HG03575 (cell line): Measurements from ENCODE around the gene LDB2.

Experiments used
- ATAC-seq: cut with Tn5 transposase; IDR thresholded peaks from one replicate; pipeline ENCODE4 v1.9.1; 2021; ENCODE audit not compliant: unreplicated experiment, insufficient number of reproducible peaks, low FRiP score; ENCODE audit errors: extremely low read depth

LDB2 gene

GRCh38 chr4:16498978-16499377 lies 399.5 kb downstream of the LDB2 start:
- no peak for ATAC-seq

DNA sequence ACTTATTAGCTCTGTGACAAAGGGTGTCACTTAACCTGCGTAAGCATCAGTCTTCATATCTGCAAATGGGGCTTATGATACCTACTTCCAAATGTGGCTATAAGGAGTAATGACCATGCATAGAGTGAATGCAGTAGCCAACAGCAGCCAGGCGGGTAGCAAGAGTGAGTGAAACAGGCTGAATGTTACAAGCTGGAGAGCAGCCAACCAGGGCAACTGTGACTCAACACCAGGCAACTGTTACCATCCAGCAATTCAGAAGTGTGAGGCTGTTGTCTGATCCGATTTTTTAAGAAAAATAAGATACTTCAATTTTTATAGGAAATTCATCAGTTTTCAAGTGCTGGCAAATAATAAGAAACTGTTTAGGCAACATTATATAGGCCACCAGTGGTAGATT lies 401.9 kb downstream of the LDB2 start:
- ATAC-seq = no peak

GRCh38 chr4:16492872-16493271 lies 405.6 kb downstream of the LDB2 start:
- no peak for ATAC-seq

DNA sequence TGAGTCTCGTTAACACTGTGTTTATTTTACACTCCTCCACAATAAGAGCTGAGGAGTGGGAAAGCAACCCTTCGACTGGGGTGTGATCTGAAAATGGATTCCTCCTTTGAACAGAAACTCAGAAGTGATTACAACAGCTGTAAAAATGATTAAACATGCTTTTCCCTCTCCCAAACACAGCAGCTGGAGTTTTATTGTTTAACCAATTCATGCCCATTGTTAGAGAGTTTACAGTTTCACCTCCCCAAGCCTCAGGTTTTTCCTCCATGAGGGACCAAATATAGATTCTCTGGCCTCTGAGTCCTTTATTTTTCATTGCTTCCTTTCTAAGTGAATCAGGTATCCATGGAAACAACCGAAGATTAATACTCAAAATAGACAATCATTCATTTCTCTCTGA lies 409.2 kb downstream of the LDB2 start:
- ATAC-seq = no peak

DNA sequence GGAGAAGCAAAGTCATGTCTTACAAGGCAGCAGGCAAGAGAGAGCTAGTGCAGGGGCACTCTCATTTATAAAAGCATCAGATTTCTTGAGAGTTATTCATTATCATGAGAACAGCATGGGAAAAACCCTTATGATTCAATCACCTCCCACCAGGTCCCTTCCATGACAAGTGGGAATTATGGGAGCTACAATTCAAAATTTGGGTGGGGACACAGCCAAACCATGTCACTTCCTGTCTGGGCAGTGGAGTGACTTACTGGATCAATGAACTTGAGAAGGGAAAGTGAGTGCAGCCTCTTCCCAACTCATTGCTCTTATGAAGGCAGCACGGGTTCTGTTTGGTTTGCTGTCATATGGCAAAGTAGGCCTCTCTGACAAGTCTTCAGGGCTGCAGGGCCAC lies 410.4 kb downstream of the LDB2 start:
- ATAC-seq = no peak

GRCh38 chr4:16484711-16485110 lies 413.7 kb downstream of the LDB2 start:
- ATAC-seq = no peak

GRCh38 chr4:16483540-16483939 lies 414.9 kb downstream of the LDB2 start:
- no peak for ATAC-seq

DNA sequence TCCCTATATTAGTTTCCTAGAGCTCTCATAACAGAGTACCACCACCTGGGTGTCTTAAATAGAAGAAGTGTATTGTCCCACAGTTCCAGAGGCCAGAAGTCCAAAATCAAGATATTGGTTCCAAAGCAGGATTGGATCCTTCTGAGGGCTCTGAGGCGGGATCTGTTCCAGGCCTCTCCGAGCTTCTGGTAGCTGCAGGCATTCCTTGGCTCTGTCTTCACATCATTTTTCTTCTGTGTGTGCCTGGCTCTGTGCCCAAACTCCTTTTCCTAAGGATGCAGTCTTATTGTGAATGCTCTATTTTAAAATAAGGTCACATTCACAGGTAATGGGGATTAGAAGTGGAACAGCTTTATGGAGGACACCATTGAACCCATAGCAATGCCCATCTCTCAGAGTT lies 418.4 kb downstream of the LDB2 start:
- ATAC-seq = no peak

DNA sequence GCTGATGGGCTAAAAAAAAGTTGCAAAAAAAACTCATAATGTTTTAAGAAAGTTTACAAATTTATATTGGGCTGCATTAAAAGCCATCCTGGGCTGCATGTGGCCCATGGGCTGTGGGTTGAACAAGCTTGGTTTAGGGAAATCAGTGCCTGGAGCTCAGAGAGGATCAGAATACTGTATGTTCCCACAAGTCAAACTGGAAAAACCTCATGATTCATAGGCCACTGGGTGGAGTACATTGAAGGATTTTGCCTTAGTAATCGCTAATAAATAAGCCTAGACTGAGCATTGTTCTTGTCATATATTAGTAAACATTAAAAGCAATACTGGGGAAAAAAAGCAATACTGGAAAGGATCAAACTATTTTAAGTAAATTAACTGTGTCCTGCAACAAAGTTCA lies 425.9 kb downstream of the LDB2 start:
- no peak for ATAC-seq

- no peak for ATAC-seq
Observed at GRCh38 chr4:16467061-16467460, 431.4 kb downstream of the LDB2 start.

DNA sequence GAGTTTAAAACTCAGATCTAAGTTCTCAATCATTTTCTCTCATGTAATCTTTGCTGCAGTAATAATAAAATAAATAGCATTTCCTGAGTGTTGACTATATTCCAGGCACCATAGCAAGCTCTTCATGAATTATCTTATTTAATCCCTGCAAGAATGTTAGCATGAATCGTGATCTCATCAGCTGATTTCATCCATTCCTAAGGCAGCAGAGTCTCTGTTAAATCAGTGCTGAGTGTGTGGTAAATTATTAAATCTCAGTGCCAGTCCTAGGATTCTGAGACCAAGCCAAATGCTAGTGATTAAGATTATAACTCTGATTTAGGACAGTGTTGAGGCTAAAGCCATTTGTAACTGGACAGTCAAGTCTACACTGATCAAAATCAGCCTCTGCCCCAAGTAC lies 431.9 kb downstream of the LDB2 start:
- ATAC-seq = no peak

DNA sequence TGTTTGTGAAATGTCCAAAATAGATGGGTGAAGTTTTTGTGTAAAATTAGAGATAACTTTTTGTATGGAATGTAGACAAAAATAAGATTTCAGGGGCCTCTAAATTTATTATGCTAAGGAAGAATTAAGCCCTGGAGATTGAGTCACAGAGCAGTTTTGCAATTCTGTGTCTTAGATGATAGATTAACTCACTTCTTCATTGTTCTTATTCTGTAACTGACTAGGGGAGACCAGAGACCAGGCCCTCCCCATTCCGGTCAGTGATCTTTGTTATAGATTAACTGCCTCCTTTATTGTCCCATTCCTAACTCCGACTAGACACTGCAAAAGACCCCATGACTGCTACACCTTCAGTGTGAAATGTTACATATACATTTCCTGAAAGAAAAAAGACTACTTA lies 433.8 kb downstream of the LDB2 start:
- no peak for ATAC-seq

GRCh38 chr4:16462656-16463055 lies 435.8 kb downstream of the LDB2 start:
- no peak for ATAC-seq

- ATAC-seq = no peak
Observed at GRCh38 chr4:16461362-16461761, 437.1 kb downstream of the LDB2 start.

- no peak for ATAC-seq
Observed at GRCh38 chr4:16457944-16458343, 440.5 kb downstream of the LDB2 start.
